GM12801 (cell line): ENCODE measurements around the gene STIM1.

ENCODE experiments used
- TF ChIP-seq, protein P1 (sequence below): IDR thresholded peaks from one replicate; pipeline ENCODE4 v1.5.1; 2011; ENCODE audit warnings: control low read depth; ENCODE audit not compliant: insufficient read length; ENCODE audit errors: extremely low read depth

Gene STIM1

GRCh38 chr11:3840004-3840869 lies 15.2 kb upstream of the STIM1 start:
- TF ChIP-seq, protein P1, sequence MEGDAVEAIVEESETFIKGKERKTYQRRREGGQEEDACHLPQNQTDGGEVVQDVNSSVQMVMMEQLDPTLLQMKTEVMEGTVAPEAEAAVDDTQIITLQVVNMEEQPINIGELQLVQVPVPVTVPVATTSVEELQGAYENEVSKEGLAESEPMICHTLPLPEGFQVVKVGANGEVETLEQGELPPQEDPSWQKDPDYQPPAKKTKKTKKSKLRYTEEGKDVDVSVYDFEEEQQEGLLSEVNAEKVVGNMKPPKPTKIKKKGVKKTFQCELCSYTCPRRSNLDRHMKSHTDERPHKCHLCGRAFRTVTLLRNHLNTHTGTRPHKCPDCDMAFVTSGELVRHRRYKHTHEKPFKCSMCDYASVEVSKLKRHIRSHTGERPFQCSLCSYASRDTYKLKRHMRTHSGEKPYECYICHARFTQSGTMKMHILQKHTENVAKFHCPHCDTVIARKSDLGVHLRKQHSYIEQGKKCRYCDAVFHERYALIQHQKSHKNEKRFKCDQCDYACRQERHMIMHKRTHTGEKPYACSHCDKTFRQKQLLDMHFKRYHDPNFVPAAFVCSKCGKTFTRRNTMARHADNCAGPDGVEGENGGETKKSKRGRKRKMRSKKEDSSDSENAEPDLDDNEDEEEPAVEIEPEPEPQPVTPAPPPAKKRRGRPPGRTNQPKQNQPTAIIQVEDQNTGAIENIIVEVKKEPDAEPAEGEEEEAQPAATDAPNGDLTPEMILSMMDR: no peak

DNA sequence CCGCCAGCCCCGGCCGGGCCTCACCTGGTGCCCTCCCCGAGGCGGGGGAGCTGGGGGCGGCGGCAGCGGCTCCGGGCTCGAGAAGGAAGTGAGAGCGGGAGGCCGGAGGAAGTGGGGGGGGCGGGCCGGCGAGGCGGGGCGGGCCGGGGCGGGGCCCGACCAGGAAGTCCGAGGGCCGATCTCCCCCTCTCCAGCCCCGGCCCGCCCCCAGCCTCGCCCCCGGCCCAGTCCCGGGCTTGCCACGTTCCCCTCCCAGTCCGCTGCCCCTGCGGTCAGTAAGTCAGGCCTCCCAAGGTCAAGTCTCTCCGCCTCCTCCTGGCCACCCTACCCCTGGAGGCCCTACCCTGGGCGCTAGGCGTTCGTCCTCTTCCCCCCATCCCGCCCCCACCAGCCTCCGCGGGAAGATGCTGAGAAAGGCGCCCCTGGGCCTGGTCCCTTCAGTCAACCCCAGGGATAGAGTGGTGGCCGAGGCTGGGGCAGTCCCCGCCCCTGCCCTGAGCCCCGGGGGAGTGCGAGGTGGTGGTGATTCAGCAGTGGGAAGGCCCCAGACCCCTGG lies 14.5 kb upstream of the STIM1 start, which contains the start of gene RHOG:
Gene RHOG, minus strand, starts transcription at position 90 of the 556 bp plus-strand sequence. CDS start 12,821 bp downstream, outside the sequence.
- TF ChIP-seq, protein P1: no peak

DNA sequence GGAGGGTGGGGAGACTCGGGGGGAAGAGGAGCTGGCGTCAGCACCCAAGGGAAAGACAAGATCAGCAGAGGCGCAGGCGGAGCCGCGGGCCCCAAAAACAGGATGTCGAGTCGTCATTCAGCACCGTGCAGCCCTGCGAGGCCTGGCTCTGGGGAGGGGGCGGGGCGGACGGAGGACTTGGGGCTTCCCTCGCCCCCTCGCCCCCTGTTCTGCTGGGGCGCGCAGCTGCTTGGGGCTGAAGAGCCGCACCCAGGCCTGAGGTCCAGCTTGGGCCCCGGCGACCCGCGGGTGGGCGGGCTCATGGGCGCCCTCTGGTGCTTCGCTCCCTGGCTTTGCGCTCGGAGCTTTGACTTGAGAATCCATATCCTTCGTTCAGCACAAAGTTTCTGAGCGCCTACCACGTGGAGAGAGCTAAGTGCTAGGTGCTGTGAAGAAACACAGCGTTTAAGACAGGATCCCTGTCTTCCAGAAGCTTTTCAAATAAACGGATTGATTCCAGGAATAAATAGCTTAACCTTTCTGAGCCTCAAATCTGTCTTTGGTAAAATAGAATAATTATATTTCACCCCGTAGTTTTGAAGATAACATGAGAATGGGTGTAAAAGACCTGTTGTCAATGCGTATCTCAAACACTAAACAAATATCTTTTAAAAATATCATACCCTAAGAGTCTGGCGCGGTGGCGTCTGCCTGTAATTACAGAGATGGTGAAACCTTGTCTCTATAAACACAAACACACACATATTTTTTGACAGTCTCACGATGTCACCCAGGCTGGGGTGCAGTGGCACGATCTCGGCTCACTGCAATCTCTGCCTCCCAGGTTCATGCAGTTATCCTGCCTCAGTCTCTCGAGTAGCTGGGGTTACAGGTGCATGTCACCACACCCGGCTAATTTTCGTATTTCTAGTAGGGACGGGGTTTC lies 13.8 kb upstream of the STIM1 start:
- TF ChIP-seq, protein P1: no peak

DNA sequence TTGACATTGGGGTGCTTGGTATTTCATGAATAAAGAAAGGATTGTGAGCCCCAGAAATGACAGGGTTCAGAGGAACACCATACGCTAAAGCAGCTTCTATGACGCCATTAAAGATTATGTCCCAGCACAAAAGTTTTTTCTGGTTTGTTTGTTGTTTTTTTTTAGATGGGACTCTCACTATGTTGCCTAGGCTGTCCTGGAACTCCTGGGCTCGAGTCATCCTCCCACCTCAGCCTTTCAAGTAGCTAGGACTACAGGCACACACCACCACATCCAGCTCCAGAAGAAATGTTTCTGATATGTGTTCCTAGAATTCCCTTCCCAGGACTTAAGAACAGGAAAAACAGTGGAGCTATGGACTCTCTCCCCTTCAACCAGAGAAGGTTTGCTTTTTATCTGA lies 12.1 kb upstream of the STIM1 start:
- TF ChIP-seq, protein P1: no peak

DNA sequence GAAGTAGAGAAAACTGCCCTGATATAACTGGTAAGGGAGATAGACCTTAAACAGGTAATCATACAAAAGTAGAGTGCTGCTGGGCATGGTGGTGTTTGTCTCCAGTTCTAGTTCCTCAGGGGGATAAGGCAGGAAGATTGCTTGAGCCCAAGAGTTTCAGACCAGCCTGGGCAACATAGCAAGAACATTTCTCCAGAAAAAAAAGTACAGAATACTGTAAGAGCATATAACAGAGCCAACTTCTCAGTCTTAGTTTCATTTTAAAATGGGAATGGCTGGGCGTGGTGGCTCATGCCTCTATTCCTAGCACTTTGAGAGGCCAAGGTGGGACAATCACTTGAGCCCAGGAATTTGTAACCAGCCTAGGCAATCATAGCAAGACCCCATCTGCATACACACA lies 10.2 kb upstream of the STIM1 start:
- TF ChIP-seq, protein P1: no peak

- TF ChIP-seq, protein P1: no peak
These were observed 9.8 kb upstream of the STIM1 start for GRCh38 chr11:3845670-3846069.
